PFSK-1 (cell line): ENCODE data around the gene PTBP1.

Experiments used
- POLR2AphosphoS5 ChIP-seq: IDR thresholded peaks from 2 replicates; pipeline ENCODE4 v1.6.1; 2012; ENCODE audit warnings: low read depth, mild to moderate bottlenecking, control low read depth, low read length, moderate library complexity
- SIN3A ChIP-seq: IDR thresholded peaks from 2 replicates; pipeline ENCODE4 v1.6.1; 2012; ENCODE audit warnings: mild to moderate bottlenecking, low read length, moderate library complexity, borderline replicate concordance; ENCODE audit not compliant: insufficient read depth
- TAF1 ChIP-seq: IDR thresholded peaks from 2 replicates; pipeline ENCODE4 v1.6.1; 2012; ENCODE audit warnings: low read length, control low read depth, borderline replicate concordance; ENCODE audit not compliant: insufficient read depth
- TF ChIP-seq, protein P1 (sequence below), 2 experiments: IDR thresholded peaks; 2 replicates each; pipeline versions ENCODE4 v1.6.1 to v1.8.0; 2011 to 2012; ENCODE audit warnings: low read depth in 2 of 2, low read length in 2 of 2, control low read depth in 1 of 2, inconsistent platforms in 1 of 2, mild to moderate bottlenecking in 1 of 2, moderate library complexity in 1 of 2; ENCODE audit not compliant: insufficient read depth in 1 of 2

DNA sequence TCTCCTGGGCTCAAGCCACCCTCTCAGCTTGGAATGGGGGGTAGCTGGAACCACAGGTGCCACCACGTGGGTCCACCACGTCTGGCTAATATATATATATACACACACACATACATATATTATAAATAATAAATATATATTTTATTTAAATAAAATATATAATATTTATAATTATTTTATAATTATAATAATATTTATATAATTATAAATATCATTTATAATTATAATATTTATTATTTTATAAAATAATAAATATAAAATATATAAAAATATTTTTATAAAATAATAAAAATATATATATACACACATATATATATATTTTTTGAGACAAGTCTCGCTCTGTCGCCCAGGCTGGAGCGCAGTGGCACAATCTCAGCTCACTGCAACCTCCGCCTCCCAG, 57.3 kb downstream of the PTBP1 start:
- TF ChIP-seq POLR2AphosphoS5 (no peak), SIN3A (no peak), TAF1 (no peak)
- TF ChIP-seq, protein P1, sequence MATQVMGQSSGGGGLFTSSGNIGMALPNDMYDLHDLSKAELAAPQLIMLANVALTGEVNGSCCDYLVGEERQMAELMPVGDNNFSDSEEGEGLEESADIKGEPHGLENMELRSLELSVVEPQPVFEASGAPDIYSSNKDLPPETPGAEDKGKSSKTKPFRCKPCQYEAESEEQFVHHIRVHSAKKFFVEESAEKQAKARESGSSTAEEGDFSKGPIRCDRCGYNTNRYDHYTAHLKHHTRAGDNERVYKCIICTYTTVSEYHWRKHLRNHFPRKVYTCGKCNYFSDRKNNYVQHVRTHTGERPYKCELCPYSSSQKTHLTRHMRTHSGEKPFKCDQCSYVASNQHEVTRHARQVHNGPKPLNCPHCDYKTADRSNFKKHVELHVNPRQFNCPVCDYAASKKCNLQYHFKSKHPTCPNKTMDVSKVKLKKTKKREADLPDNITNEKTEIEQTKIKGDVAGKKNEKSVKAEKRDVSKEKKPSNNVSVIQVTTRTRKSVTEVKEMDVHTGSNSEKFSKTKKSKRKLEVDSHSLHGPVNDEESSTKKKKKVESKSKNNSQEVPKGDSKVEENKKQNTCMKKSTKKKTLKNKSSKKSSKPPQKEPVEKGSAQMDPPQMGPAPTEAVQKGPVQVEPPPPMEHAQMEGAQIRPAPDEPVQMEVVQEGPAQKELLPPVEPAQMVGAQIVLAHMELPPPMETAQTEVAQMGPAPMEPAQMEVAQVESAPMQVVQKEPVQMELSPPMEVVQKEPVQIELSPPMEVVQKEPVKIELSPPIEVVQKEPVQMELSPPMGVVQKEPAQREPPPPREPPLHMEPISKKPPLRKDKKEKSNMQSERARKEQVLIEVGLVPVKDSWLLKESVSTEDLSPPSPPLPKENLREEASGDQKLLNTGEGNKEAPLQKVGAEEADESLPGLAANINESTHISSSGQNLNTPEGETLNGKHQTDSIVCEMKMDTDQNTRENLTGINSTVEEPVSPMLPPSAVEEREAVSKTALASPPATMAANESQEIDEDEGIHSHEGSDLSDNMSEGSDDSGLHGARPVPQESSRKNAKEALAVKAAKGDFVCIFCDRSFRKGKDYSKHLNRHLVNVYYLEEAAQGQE (IDR thresholded peaks at IDR 0.05; ENCODE audit: insufficient read depth in 1 of 2, low read depth in 2 of 2, low read length in 2 of 2) = no peak
